ENCODE data around the gene TMEM117.

DNA sequence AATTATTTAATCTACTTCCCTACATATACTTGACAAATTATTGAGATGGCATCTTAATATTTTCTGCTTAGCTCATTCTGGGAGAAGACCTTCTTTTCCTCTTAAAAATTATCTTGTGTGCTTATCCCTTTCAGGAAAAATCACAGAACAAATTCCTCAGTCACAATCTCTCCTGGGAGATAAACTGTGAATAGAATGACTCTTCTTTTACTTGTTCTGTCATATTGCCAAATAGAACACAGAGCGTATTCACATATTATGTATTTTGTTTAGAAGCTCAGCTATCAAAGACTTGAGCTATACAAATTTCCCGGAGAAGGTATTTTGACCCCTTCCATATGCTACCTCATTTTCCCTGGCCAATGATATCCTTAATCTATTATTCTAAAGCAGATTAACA, 146.7 kb downstream of the TMEM117 start:
- TF ChIP-seq, protein P1, sequence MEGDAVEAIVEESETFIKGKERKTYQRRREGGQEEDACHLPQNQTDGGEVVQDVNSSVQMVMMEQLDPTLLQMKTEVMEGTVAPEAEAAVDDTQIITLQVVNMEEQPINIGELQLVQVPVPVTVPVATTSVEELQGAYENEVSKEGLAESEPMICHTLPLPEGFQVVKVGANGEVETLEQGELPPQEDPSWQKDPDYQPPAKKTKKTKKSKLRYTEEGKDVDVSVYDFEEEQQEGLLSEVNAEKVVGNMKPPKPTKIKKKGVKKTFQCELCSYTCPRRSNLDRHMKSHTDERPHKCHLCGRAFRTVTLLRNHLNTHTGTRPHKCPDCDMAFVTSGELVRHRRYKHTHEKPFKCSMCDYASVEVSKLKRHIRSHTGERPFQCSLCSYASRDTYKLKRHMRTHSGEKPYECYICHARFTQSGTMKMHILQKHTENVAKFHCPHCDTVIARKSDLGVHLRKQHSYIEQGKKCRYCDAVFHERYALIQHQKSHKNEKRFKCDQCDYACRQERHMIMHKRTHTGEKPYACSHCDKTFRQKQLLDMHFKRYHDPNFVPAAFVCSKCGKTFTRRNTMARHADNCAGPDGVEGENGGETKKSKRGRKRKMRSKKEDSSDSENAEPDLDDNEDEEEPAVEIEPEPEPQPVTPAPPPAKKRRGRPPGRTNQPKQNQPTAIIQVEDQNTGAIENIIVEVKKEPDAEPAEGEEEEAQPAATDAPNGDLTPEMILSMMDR (IDR thresholded peaks at IDR 0.05) = no peak
- no peak for TF ChIP-seq POLR2AphosphoS5 (IDR thresholded peaks at IDR 0.05)
- no peak for TF ChIP-seq POLR2A (IDR thresholded peaks at IDR 0.05)

All from sigmoid colon (tissue), 4 donors.